Lung (tissue), 12 donors: ENCODE results near the gene PDE4B. TPM values are rescaled to one million over a fixed set of nuclear protein-coding genes. Genes with fewer than 3 reads are reported as not detected.

Experiments used
- ATAC-seq: fragments of 200-7000 bp; cut with Tn5 transposase; one replicate; pipeline ENCODE4 v1.9.1; 2020; ENCODE audit warnings: moderate number of reproducible peaks; ENCODE audit not compliant: insufficient read depth, low FRiP score
- DNase-seq, 3 donors: peaks; one replicate each; pipeline ENCODE4 v3.0.0-alpha.2; 2013 to 2017
- H3K27ac ChIP-seq, 2 donors: one replicate each; pipeline ENCODE4 v1.5.1; 2013; ENCODE audit warnings: mild to moderate bottlenecking in 2 of 2, moderate library complexity in 2 of 2, control low read depth in 1 of 2, inconsistent platforms in 1 of 2, low read depth in 1 of 2, low read length in 1 of 2
- H3K27me3 ChIP-seq, 3 donors: one replicate each; pipeline ENCODE4 v1.5.1; 2013; ENCODE audit warnings: low read length in 2 of 3; ENCODE audit not compliant: control insufficient read depth in 3 of 3, insufficient read depth in 3 of 3
- H3K36me3 ChIP-seq, 4 donors: one replicate each; pipeline ENCODE4 v1.5.1; 2013; ENCODE audit warnings: low read length in 4 of 4, mild to moderate bottlenecking in 1 of 4, moderate library complexity in 1 of 4; ENCODE audit not compliant: control insufficient read depth in 4 of 4, insufficient read depth in 4 of 4
- H3K4me1 ChIP-seq, 5 donors: one replicate each; pipeline ENCODE4 v1.5.1; 2013; ENCODE audit warnings: low read length in 5 of 5, mild to moderate bottlenecking in 2 of 5, moderate library complexity in 1 of 5; ENCODE audit not compliant: control insufficient read depth in 5 of 5, insufficient read depth in 5 of 5
- H3K4me3 ChIP-seq: one replicate; pipeline ENCODE4 v1.5.1; 2013; ENCODE audit warnings: mild to moderate bottlenecking, control low read depth, moderate library complexity
- H3K9ac ChIP-seq, 2 donors: one replicate each; pipeline ENCODE4 v1.5.1; 2013; ENCODE audit warnings: low read length in 2 of 2, control low read depth in 1 of 2; ENCODE audit not compliant: insufficient read depth in 1 of 2
- H3K9me3 ChIP-seq, 4 donors: one replicate each; pipeline ENCODE4 v1.5.1; 2013; ENCODE audit warnings: low read length in 3 of 4, mild to moderate bottlenecking in 1 of 4, moderate library complexity in 1 of 4; ENCODE audit not compliant: control insufficient read depth in 4 of 4, insufficient read depth in 3 of 4
- WGBS, 2 donors: extraction: QIAGEN DNeasy Blood & Tissue Kit; methylation state at CpG; one replicate each; pipeline ENCODE4 v1.1.7; 2013; 5-methylcytosine and 5-hydroxymethylcytosine counted together
- polyA plus RNA-seq, 2 donors: library from polyadenylated mRNA; stranded (reverse); fragments of 200-250 nt; gene quantifications; one replicate each; pipeline ENCODE4 v1.2.1, GENCODE V29; 2013
- total RNA-seq, 2 donors: library from RNA; depleted of rRNA in 1 of 2; stranded (reverse); fragments of >200 nt in 1 of 2; gene quantifications; one replicate each; pipeline ENCODE4 v1.2.1, GENCODE V29; 2014 to 2021
- TF ChIP-seq, protein P1 (sequence below): IDR thresholded peaks from 2 replicates; pipeline ENCODE4 v1.5.1; 2012; ENCODE audit warnings: mild to moderate bottlenecking; ENCODE audit errors: control extremely low read depth, extremely low read depth
- donor health status: control.
- donor health status: control.
- donor health status: Bipolar disorder and iron deficiency.
- donor health status: healthy.
- donor health status: DM: yes; HTN: yes; CAD: no.

Gene PDE4B
- total and polyA plus RNA-seq, 4 donors, result 4.0 to 96.2 (median 20.2) TPM

GRCh38 chr1:66041654-66042053 lies 249.0 kb downstream of the PDE4B start:
- H3K9me3 ChIP-seq, result peaks cover 0 to 3% (median 0%) of the 10 kb centered on the region in 4 donors
- H3K27me3 ChIP-seq, result no peaks in the 10 kb centered on the region
- no peak overlapping the region for H3K27ac ChIP-seq
- ATAC-seq (no peak), DNase-seq (no peak)
- no peaks in the 10 kb centered on the region for H3K36me3 ChIP-seq
- TF ChIP-seq, protein P1, sequence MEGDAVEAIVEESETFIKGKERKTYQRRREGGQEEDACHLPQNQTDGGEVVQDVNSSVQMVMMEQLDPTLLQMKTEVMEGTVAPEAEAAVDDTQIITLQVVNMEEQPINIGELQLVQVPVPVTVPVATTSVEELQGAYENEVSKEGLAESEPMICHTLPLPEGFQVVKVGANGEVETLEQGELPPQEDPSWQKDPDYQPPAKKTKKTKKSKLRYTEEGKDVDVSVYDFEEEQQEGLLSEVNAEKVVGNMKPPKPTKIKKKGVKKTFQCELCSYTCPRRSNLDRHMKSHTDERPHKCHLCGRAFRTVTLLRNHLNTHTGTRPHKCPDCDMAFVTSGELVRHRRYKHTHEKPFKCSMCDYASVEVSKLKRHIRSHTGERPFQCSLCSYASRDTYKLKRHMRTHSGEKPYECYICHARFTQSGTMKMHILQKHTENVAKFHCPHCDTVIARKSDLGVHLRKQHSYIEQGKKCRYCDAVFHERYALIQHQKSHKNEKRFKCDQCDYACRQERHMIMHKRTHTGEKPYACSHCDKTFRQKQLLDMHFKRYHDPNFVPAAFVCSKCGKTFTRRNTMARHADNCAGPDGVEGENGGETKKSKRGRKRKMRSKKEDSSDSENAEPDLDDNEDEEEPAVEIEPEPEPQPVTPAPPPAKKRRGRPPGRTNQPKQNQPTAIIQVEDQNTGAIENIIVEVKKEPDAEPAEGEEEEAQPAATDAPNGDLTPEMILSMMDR, result no peak
- no peak overlapping the region for H3K4me3 ChIP-seq
- H3K9ac ChIP-seq, result no peak overlapping the region
- no peaks in the 10 kb centered on the region for H3K4me1 ChIP-seq
- 47 to 81% methylated on average over 1 of the region's 1 CpG for whole genome bisulfite sequencing, 2 donors

GRCh38 chr1:66043186-66043585 lies 250.5 kb downstream of the PDE4B start:
- no peaks in the 10 kb centered on the region for H3K27me3 ChIP-seq
- no peak overlapping the region for H3K27ac ChIP-seq

DNA sequence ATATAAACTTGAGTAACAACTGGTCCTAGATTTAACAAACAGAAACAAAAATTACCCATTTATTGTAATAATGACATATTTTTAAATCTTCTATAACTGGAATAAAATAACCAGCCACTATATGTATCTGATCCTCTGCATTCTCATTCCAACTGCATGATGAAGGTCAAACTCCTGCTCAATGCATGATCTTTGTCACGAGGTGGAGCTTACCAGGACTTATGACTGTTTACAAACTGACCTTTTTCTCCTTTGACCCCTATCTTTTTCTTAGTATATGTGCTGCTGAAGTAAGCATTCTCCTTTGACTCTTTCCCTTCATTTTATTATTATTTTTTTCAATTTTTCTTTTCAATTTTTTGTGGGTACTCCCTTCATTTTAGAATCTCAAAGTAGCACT lies 252.2 kb downstream of the PDE4B start:
- TF ChIP-seq, protein P1, result no peak
- WGBS, 2 donors, result 63 to 68% methylated on average over 1 of the region's 1 CpG
- no peak for DNase-seq

More at GRCh38 chr1:66043186-66043585, 250.5 kb downstream of the PDE4B start:
- no peaks in the 10 kb centered on the region for H3K36me3 ChIP-seq
- DNase-seq, result peak in 1 of 3 donors; percentile 47
- WGBS, 2 donors, result 80 to 88% methylated on average over 1 of the region's 1 CpG
- TF ChIP-seq, protein P1, result no peak
- H3K9ac ChIP-seq, result no peak overlapping the region
- no peak for ATAC-seq
- H3K9me3 ChIP-seq, result peaks cover 0 to 3% (median 0%) of the 10 kb centered on the region in 4 donors
- no peaks in the 10 kb centered on the region for H3K4me1 ChIP-seq
- no peak overlapping the region for H3K4me3 ChIP-seq

GRCh38 chr1:66046415-66046814 lies 253.7 kb downstream of the PDE4B start:
- TF ChIP-seq, protein P1, result no peak

More for the DNA sequence above, 252.2 kb downstream of the PDE4B start:
- H3K27ac ChIP-seq, result no peak overlapping the region
- peaks cover 0 to 3% (median 0%) of the 10 kb centered on the region in 4 donors for H3K9me3 ChIP-seq
- no peaks in the 10 kb centered on the region for H3K4me1 ChIP-seq
- no peaks in the 10 kb centered on the region for H3K27me3 ChIP-seq
- no peak overlapping the region for H3K9ac ChIP-seq
- no peaks in the 10 kb centered on the region for H3K36me3 ChIP-seq
- H3K4me3 ChIP-seq, result no peak overlapping the region
- ATAC-seq, result no peak

More at GRCh38 chr1:66046415-66046814, 253.7 kb downstream of the PDE4B start:
- ATAC-seq (no peak), DNase-seq (no peak)
- no peaks in the 10 kb centered on the region for H3K4me1 ChIP-seq
- WGBS, 2 donors, result 61 to 71% methylated on average over 4 of the region's 4 CpGs
- H3K36me3 ChIP-seq, result no peaks in the 10 kb centered on the region
- no peak overlapping the region for H3K27ac ChIP-seq
- H3K9me3 ChIP-seq, result no peaks in the 10 kb centered on the region
- no peaks in the 10 kb centered on the region for H3K27me3 ChIP-seq
- H3K4me3 ChIP-seq, result no peak overlapping the region
- no peak overlapping the region for H3K9ac ChIP-seq
